ENCODE data around the gene SLC19A1. TPM values are rescaled to one million over a fixed set of nuclear protein-coding genes. Genes with fewer than 3 reads are reported as not detected.

SLC19A1 gene
- total and polyA plus RNA-seq, 4 donors, result 8.4 to 28.0 (median 13.0) TPM

DNA sequence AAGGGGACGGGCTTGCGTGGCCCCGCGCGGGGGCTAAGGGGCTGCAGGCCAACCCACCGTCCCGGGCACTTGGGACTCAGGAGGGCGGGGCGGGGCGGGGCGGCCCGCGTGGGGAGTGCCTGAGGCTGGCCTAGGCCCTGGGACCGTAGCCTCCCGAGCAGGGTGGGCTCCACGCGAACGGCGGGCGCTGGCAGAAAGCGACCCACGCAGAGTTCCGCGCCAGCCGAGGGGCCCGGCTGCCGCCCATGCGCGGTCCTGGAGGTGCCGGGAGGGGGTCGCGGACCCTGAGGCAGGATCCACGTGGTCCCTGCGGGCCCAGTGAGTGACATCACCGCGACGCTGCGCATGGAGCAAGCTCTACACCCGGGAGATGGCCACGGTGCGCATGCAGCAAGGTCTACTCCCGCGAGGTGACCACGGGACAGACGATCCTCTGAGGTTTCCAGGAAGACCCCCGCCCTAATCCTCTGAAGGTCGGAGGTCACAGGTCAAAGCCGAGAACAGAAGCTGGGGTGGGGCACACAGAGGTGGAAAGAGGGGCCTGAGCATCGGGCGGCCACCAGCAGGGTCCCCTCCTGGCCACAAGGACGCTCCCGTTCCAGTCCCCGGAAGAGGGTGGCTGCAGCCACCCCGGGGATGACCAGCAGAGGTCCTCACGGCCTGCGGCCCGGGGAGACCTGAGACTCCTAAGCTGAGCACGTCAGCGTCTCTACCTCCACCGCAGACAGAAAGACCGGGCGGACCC, 13.5 kb upstream of the SLC19A1 start:
- TF ChIP-seq FOXA1 (IDR thresholded peaks at IDR 0.05), result no peak
- no peak for TF ChIP-seq SP1 (IDR thresholded peaks at IDR 0.05)
- no peak for TF ChIP-seq JUND (IDR thresholded peaks at IDR 0.05)
- TF ChIP-seq HNF4G (IDR thresholded peaks at IDR 0.05), result no peak
- no peak for TF ChIP-seq ZBTB33 (IDR thresholded peaks at IDR 0.05)
- no peak for TF ChIP-seq GABPA (IDR thresholded peaks at IDR 0.05 in 1 of 2, conservative IDR thresholded peaks at IDR 0.05 in 1 of 2)
- peak; percentile 47 for TF ChIP-seq YY1 (IDR thresholded peaks at IDR 0.05)
- TF ChIP-seq, protein P1, sequence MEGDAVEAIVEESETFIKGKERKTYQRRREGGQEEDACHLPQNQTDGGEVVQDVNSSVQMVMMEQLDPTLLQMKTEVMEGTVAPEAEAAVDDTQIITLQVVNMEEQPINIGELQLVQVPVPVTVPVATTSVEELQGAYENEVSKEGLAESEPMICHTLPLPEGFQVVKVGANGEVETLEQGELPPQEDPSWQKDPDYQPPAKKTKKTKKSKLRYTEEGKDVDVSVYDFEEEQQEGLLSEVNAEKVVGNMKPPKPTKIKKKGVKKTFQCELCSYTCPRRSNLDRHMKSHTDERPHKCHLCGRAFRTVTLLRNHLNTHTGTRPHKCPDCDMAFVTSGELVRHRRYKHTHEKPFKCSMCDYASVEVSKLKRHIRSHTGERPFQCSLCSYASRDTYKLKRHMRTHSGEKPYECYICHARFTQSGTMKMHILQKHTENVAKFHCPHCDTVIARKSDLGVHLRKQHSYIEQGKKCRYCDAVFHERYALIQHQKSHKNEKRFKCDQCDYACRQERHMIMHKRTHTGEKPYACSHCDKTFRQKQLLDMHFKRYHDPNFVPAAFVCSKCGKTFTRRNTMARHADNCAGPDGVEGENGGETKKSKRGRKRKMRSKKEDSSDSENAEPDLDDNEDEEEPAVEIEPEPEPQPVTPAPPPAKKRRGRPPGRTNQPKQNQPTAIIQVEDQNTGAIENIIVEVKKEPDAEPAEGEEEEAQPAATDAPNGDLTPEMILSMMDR (IDR thresholded peaks at IDR 0.05; ENCODE audit: low read depth, low read length, missing input control), result peak; percentile 73
- TF ChIP-seq RXRA (IDR thresholded peaks at IDR 0.05), result peak; percentile 7 to 24
- peak; percentile 73 to 83 for TF ChIP-seq RAD21 (IDR thresholded peaks at IDR 0.05)
- no peak for TF ChIP-seq MAX (IDR thresholded peaks at IDR 0.05)
- peak; percentile 33 for TF ChIP-seq NR2F2 (IDR thresholded peaks at IDR 0.05)
- no peak for TF ChIP-seq ATF3 (IDR thresholded peaks at IDR 0.05)
- no peak for TF ChIP-seq EGR1 (IDR thresholded peaks at IDR 0.05; ENCODE audit: low read depth in 2 of 2)
- peak; percentile 77 for DNase-seq (ENCODE audit: low spot score)
- Histone ChIP-seq H3K9me3 (ENCODE audit: control insufficient read depth in 4 of 4, low read length in 3 of 4) (no peaks in the 10 kb centered on the region), H3K27me3 (ENCODE audit: control insufficient read depth in 4 of 4, insufficient read depth in 4 of 4, low read length in 3 of 4) (no peaks in the 10 kb centered on the region), H3K4me1 (ENCODE audit: control insufficient read depth in 4 of 4, insufficient read depth in 4 of 4, low read length in 3 of 4) (peaks cover 0 to 14% (median 6%) of the 10 kb centered on the region in 4 donors), H3K4me3 (ENCODE audit: low read depth in 1 of 3, low read length in 3 of 3) (peak overlapping the region in 1 of 3 donors; percentile 52), H3K27ac (ENCODE audit: low read depth in 1 of 2, low read length in 2 of 2) (peak overlapping the region in 1 of 2 donors; percentile 66), H3K9ac (ENCODE audit: low read depth in 1 of 2, low read length in 2 of 2) (peak overlapping the region in 1 of 2 donors; percentile 43), H3K36me3 (ENCODE audit: control insufficient read depth in 4 of 4, insufficient read depth in 3 of 4, low read depth in 1 of 4, low read length in 3 of 4) (no peaks in the 10 kb centered on the region)
- WGBS, result 18% methylated on average over 62 of the region's 62 CpGs

GRCh38 chr21:45555251-45555556, 13.0 kb upstream of the SLC19A1 start:
- Histone ChIP-seq H3K27ac (ENCODE audit: low read depth in 1 of 2, low read length in 2 of 2) (no peak overlapping the region), H3K27me3 (ENCODE audit: control insufficient read depth in 4 of 4, insufficient read depth in 4 of 4, low read length in 3 of 4) (no peaks in the 10 kb centered on the region), H3K4me1 (ENCODE audit: control insufficient read depth in 4 of 4, insufficient read depth in 4 of 4, low read length in 3 of 4) (peaks cover 0 to 14% (median 6%) of the 10 kb centered on the region in 4 donors), H3K9ac (ENCODE audit: low read depth in 1 of 2, low read length in 2 of 2) (no peak overlapping the region), H3K9me3 (ENCODE audit: control insufficient read depth in 4 of 4, low read length in 3 of 4) (no peaks in the 10 kb centered on the region), H3K4me3 (ENCODE audit: low read depth in 1 of 3, low read length in 3 of 3) (peak overlapping the region in 1 of 3 donors; percentile 52), H3K36me3 (ENCODE audit: control insufficient read depth in 4 of 4, insufficient read depth in 3 of 4, low read depth in 1 of 4, low read length in 3 of 4) (no peaks in the 10 kb centered on the region)
- TF ChIP-seq EGR1 (IDR thresholded peaks at IDR 0.05; ENCODE audit: low read depth in 2 of 2), result no peak
- 7% methylated on average over 23 of the region's 34 CpGs for WGBS
- no peak for DNase-seq (ENCODE audit: low spot score)
